C1 segment of cervical spinal cord (tissue), 14 donors: ENCODE data around the gene CHEK2.
"Not testable (repeated sequence)": the region's sequence is repeated elsewhere in the genome, so short reads cannot be mapped to it uniquely, and the experiment has no call there.

ENCODE experiments used
- DNase-seq, 14 donors: peaks; one replicate each; lab custom pipeline; 2025; lab: John Stamatoyannopoulos, UW

Gene CHEK2

DNA sequence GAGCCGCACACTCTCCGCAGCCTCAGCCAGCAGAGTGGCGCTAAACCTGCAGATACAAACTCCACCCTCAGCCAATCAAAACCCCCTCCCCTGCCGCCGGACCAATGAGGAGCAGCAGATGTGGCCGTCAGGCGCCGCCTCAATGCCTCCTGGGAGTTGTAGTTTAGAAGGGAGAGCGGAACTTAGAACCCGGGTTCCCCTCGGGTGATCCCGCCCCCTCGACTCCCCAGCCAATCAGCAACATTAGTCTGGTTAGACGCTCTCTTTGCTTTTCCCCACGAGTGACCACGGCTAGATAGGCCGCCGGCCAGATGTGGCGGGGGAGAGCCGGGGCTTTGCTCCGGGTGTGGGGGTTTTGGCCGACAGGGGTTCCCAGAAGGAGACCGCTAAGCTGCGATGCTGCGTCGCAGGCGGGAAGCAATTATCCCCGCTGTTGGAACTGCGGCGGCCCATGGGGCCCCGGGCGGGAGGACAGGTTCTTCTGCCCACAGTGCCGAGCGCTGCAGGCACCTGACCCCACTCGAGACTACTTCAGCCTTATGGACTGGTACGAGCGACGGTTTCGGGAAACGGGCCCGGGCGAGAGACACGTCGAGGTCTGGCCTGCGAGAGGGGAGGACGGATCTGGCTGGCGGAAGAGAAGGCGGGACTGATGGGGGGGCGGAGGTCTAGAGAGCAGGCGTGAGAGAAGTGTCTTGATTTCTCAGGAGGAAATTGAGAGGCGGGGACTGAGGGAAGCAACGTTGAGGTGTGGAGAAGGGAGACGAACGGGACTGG lies at the start of gene CHEK2, which contains the start of gene HSCB:
TSS of gene CHEK2 (minus strand) at position 36 of the 777 bp plus-strand sequence. CDS start 7,099 bp downstream, outside the sequence.
TSS of gene HSCB (plus strand) at position 255 of the 777 bp plus-strand sequence. CDS start at position 312, 57 bp downstream.
- DNase-seq: peak; percentile 65 to 98 (median 95)

DNA sequence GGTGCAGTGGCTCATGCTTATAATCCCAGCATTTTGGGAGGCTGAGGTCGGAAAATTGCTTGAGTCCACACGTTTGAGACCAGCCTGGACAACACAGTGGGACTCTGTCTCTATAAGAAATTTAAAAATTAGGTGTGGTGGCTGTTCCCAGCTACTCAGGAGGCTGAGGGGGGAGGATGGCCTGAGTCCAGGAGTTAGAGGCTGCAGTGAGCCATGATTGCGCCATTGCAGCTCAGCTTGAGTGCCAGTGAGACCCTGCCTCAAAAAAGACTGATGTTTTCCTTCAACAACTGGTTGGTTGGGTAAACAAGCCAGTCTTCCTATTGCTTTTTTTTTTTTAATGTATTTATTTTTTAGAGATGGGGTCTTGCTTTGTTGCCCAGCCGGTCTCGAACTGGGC lies 49.5 kb upstream of the CHEK2 start:
- no peak for DNase-seq

DNA sequence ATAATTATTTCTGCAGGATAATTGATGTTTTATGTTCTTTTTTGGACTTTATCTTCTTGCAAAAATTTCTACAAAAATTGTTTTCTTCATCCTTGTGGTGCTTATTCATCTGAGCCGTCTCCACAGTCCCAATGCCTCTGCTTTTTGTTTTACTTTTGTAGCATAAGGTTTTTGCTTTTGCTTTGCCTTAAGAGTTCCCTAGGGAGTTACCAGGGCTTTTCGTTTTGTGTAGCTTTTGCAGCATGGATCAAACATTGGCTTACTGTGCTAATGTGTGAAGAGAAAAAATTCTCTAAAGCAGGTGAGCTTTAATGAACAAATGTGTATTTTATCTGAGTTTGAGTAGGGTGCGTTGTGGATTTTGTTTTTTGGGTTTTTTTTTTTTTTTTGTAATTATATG lies 47.0 kb upstream of the CHEK2 start:
- DNase-seq: no peak

DNA sequence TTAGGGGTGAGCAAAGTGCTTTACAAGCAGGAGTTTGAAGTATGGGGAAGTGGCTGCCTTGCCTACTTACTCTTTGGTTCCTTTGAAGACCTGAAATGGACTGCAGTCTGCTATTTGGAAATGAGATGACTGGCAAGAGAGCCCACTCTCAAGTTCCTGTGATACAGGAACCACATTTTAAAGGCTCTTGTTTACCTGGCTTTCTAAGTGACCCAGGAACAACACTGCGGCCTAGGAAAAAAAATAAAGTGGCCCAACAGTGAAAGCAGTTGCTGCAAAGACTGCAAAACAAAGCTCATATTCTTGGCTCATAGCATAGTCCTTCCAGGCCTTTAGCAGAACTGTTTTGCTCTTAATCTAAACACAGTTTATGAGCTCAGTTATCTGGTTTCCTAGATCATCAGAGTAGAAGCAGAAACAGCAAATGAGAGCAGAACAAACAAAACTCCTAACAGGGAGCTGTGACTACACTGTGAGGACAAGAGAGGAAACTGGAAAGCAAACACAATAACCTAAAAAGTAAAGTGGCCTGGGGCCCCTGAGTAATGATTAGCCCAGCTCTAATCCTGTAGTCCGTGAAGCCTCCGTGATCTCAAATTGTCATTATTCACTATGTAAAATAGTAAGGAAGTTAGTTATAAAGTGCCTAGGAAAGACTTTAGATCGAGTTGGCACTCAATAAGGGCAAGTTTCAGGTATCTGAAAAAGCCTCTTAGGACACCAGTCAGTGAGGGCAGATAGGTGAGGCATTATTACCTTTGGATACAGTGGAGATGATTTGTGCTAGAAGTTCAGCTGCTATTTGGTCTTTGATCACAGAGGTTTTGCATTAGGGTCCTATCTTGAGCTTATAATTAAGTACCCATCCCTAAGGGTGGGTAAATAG lies 42.4 kb upstream of the CHEK2 start:
- no peak for DNase-seq

DNA sequence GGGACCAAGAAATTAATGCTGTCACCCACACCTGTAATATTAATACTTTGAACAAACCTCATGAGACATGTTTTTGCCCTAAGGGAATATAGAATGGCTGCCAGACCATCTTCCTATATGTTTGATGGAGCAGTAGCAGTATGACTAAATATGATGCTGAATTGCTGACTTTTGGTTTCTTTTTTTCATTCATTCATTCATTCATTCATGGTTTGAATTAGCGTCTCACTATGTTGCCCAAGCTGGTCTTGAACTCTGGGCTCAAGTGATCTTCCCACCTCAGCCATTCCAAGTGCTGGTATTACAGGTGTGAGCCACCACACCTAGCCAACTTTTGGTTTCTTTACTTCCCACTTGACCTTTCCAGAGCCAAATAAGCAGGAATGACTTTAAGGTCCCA lies 38.7 kb upstream of the CHEK2 start:
- no peak for DNase-seq

DNA sequence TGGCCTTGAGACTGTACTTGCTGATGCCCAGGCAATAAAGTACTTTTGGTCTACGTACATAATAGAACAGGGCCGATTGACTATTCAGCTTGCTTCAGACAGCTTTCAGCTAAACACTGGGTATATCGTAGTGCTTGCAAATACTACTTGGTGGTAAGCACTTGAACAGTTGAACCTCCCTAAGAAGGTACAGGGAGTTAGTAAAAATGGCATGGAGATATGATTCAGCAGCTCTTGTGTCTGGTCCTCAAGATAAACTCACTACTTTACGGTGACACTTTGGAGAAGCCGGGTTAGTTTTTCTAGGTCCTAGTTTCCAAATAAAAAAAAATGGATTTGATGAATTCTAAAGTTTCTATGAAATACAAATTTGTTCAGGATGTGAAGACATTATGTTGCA lies 38.2 kb upstream of the CHEK2 start:
- DNase-seq: no peak

DNA sequence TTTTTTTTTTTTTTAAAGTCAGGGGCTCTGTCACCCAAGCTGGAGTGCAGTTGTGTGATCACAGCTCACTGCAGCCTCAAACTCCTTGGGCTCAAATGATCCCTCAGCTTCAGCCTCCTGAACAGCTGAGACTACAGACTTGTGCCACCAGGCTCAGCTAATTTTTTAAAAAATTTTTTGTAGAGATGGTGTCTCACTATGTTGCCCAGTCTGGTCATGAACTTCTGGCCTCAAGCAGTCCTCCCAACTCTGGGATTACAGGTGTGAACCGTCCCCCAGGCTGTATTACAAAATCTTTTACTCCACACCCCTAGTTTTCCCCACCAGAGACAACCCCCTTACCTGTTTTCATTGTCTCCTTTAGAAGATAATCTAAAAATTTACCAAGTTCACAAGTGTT lies 32.8 kb upstream of the CHEK2 start:
- no peak for DNase-seq

DNA sequence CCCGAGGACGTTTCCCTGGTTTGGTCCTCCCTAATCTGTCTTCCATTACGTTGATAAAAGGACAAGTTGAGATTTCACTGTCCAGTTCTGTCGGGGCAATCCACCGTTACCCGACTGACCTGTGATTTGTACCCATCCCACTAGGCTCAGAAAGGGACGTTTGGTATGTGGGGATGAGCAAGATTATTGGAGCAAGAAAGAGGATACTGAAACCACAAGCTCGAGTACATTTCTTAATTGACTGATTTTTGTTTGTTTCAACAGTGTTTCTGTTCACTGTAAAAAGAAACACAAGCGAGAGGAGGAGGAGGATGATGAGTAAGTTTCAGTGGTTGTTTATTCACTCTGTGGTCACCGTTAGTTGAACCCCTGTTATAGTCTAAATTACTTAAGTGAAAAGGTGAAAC lies 31.8 kb upstream of the CHEK2 start:
- peak in 1 of 14 donors; percentile 42 for DNase-seq

DNA sequence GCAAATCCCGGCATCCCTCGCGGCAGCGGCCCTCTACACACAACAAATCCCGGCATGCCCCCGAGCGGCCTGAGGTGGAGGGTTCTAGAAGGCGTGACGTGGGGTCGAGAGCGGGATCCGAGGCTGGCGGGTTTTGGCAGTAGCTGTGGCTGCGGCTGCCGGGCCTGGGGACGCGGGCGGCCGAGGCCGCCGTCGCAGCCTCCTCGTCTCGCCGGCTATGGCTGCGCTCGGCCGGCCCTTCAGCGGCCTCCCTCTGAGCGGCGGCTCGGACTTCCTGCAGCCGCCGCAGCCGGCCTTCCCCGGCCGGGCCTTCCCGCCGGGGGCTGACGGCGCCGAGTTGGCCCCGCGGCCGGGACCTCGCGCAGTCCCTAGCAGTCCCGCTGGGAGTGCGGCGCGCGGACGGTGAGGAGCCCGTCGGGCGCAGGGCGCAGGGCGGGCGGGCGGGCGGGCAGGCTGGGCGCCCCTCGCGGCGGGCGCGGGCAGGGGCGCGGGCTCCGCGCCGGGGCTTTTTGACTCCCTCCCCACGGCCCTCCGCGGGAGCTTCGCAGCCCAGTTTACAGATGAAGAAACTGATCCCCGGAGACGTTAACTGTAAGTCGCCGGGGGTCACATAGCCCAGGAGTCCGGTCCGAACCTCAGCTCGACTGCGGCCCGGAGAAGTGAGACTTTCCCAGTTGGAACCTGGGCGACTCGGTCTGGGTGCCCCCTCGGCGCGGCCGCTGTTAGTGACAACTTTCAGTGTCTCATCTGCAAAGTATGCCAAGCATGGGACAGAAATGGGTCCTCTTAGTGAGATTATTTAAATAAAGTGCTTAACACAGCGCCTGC lies 31.2 kb upstream of the CHEK2 start, which contains the start of gene CCDC117:
TSS of gene CCDC117 (plus strand) at position 63 of the 828 bp plus-strand sequence. CDS start at position 218, 155 bp downstream.
- peak; percentile 67 to 95 (median 93) for DNase-seq

DNA sequence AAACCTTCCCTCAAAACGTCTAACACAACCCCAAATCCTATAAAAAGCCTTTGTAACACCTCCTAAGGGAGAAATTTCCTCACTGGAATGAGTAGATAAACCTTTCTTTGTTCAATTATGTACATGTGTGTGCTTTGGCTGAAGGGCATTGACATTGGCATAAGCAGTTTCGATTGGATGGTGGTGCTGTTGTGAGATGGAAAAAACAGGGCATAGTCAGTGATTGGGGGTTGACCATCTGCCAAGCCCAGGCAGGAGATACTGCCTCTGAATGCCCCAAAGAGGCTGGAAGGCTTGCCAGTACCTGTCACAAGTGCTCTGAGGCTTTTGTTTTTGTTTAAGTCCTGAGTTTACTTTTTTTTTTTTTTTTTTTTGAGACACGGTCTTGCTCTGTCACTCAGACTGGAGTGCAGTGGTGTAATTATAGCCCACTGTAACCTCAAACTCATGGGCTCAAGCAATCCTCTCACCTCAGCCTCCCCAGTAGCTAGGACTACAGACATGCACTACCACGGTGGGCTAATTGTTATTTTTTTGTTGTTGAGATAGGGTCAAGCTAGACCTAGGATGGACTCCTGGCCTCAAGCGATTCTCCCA lies 29.7 kb upstream of the CHEK2 start:
- no peak for DNase-seq

DNA sequence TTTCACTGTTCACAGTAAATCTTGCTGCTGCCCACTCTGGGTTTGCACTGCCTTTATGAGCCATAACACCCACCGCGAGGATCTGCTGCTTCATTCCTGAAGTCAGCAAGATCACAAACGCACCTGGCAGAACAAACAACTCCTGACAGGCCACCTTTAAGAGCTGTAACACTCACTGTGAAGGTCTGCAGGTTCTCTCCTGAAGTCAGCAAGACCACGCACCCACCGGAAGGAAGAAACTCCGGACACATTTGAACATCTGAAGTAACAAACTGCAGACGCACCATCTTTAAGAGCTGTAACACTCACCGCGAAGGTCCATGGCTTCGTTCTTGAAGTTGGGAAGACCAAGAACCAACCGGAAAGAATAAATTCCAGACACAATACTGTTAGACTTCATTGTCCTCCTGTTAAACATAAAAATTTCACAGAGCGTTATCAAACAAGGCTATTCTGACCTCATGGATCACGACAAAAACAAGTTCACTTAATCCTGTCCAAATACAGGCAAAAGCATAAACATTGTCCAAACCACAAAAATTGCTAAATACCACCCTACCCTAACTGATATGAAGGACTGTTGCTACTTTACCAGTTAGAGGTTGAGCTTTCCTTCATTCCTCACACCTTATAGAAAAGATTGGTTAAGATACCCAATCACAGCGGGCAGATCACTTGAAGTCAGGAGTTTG lies 27.9 kb upstream of the CHEK2 start:
- DNase-seq: no peak

DNA sequence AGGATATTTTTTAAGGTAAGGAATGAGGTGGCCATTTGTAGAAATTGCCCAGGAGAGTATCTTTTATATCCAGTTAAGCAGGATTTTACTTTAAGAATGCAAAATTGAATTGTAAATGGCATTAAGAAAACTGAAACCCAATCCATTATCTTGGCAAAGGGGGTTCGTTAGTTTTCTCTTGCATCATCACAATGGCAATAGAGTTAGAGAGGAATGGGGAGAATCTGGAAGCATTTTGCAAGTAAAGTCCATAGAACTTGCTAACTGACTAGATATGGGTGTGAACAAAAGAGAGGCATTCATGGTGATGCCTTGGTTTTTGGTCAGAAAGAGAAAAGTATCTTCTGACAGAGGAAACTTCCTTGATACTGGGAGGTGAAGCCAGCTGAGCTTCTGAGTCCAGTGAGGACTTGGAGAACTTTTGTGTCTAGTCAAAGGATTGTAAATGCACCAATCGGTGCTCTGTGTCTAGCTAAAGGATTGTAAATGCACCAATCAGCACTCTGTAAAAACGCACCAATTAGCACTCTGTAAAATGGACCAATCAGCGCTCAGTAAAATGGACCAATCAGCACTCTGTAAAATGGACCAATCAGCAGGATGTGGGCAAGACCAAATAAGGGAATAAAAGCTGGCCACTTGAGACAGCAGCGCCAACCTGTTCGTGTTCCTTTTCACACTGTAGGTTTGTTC lies 27.2 kb upstream of the CHEK2 start:
- no peak for DNase-seq

DNA sequence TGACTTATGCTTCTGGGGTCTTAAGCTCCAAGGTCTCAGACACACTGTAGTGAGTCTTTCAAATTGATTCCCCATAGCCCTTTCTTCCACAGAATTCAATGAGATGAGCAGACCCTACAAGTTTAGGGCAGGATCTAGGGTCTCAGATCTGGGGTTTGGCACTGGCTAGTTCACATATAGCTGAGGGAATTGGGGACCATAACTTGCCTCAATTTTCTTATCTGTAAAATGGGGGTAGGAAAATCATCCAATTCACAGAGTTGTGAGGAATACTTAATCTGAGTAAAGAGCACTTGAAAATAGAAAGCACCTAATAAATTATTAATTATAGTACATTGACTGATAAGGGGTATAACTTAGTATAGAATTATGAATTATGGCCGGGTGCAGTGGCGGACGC lies 25.0 kb upstream of the CHEK2 start:
- DNase-seq: no peak

DNA sequence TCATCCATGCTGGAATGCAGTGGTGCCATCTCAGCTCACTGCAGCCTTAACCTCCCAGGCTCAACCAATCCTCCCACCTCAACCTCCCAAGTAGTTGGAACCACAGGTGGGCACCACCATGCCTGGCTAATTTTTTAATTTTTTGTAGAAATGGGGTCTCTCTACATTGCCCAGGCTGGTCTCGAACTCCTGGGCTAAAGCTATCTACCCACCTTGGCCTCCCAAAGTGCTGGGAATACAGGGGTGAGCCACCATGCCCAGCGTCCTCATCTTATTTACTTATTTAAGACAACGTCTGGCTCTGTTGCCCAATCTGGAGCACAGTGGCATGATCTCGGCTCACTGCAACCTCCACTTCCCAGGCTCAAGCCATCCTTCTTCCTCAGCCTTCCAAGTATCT lies 20.4 kb upstream of the CHEK2 start:
- DNase-seq: not testable (repeated sequence)

DNA sequence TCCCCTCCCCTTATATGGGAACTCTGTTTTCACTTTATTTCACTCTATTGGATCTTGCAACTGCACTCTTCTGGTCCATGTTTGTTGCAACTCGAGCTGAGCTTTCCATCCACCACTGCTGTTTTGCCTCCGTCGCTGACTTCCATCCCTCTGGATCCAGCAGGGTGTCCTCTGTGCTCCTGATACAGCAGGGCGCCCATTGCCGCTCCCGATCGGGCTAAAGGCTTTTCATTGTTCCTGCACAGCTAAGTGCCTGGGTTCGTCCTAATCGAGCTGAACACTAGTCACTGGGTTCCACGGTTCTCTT lies 19.8 kb upstream of the CHEK2 start:
- DNase-seq: no peak

DNA sequence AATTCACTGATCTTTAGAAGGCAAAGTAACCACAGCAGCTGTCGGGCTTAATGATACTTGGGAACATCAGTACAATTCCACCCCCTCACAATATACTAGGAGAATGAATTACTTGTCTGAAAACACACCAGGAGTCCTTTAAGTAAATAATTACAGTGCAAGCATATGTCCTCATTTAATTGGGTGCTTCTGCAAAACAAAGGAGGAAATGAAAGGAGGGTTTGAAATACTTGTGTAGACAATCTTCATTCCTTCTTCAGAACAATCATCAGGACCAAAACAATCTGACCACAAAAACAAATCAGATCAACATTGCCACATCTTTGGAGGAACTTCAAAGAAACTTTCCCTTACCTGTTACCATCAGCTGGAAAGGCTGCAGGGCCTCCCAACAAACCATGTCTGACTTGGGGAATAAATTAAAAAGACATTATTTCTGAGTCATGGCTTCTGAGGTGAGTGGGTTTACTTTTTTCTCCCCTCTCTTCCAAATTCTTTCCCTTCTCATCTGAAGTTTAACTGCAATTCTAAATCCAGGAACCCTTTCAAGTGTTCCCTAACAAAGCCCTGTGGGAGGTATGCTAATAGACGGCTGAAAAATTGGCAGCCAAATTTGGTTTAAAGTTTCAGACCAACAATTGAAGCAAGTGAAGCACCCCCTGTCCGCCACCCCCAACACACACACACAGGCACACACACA lies 18.4 kb upstream of the CHEK2 start:
- no peak for DNase-seq

DNA sequence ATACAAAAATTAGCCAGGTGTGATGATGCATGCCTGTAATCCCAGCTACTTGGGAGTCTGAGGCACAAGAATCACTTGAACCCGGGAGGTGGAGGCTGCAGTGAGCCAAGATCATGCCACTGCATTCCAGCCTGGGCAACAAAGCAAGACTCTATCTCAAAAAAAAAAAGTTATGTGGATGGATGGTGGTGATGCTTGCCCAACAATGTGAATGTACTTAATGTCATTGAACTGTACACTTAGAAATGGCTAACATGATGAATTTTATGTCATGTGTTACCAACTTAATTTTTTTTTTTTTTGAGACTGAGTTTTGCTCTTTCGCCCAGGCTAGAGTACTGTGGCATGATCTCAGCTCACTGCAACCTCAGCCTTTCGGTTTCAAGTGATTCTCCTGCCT lies 12.9 kb upstream of the CHEK2 start:
- not testable (repeated sequence) for DNase-seq

DNA sequence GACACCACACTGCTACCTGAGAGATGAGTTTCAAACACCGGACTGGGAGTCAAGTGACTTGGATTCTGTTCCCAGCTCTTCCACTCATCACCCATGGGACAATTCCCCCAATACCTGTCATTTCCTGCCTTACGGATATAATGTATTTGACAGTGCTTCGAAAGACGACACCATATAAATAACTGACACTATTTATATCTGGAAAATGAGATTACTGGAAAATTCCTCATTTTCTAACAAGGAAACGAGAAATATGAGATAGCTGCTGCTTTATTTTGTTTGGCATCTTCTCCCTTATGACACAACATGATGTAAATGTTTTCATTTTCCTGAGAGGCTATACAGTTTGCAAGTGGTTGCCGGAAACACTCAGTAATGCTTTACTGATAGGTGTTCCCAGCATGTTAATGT lies 8.9 kb upstream of the CHEK2 start:
- no peak for DNase-seq

DNA sequence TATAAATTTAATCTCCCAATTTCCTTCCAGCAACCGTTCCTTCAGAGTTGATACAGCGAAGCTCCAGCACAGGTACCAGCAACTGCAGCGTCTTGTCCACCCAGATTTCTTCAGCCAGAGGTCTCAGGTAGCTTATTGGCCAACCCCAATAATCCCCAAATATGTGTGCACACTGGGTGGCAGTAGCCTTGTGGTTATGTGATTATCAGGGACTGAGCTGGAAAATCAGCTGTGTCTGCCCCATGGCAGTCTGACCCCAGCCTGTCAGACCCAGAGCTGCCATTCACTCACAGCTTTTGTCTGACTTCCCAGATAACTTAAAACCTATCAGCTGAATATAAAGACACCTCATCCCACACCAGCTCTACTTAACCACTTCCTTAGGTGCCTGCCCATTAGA lies 2.2 kb upstream of the CHEK2 start:
- DNase-seq: no peak
